HG02798 (cell line): ENCODE results near the gene RTF1.
"Not testable (repeated sequence)": the region's sequence is repeated elsewhere in the genome, so short reads cannot be mapped to it uniquely, and the experiment has no call there.

ENCODE experiments used
- ATAC-seq: cut with Tn5 transposase; IDR thresholded peaks from one replicate; pipeline ENCODE4 v1.9.1; 2021; ENCODE audit warnings: mild to moderate bottlenecking; ENCODE audit not compliant: unreplicated experiment, poor library complexity

The RTF1 gene

DNA sequence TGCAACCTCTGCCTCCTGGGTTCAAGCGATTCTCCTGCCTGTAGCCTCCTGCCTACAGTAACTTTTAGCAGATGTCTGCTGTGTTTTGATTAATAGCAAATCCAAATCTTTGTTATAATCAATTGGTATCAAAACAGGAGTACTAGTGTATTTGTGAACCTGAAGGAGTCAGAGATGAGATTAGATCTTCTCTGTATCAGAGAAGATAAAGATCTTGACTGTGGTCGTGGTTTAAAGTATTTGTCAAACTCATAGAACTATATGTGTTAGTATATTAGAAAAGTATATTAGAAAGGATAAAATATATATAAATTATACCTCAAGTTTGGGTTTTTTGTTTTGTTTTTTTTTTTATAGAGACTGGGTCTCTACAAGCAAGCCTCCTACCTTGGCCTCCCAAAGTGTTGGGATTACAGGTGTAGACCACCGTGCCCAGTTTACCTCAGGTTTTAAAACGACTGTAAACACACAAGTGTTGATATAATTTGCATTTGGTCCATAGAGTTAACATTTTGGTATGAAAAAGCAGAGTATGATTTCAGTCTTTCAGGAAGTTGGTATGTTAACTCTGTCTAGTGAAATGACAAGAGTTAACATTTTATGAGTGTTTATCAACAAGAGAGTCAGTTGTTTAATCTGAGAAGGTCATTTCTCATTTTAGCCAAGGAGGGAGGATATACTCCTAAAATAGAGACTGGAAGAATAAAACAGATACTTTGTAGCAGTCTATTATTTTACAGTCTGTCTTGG, 18.3 kb downstream of the RTF1 start:
- no peak for ATAC-seq

DNA sequence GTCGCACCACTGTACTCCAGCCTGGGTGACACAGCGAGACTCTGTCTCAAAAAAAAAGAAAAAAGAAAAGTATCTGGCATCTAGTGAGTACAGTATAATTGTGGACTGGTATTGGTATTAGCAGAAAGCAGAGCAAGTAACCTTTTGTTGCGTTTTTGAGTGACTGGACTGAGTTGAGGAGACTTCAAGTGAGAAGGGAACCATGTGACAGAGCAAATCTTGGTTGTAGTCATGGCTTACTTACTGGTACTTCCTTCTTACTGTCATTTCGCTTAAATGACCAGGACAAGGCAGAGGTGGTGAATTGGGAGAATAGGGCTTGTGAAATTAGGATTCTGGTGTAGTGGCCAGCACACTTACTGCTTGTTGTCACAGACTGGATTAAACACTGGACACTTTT, 20.6 kb downstream of the RTF1 start:
- no peak for ATAC-seq

DNA sequence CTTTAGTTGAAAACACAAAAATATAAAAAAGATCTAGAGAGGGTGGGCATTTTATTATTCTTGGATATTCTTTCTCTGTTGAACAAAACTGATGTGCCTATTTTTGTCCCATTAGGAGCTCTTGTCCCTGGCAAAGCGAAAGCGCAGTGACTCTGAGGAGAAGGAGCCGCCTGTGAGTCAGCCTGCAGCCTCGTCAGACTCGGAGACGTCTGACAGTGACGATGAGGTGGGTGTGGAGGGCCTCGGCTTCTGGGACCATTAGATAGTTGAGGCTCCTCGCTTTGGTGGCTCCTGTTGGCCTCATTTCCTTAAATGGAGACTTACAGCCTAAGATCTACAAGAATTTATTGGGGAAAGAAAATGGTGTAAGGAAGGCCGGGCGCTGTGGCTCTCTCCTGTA, 21.3 kb downstream of the RTF1 start:
- ATAC-seq = no peak

DNA sequence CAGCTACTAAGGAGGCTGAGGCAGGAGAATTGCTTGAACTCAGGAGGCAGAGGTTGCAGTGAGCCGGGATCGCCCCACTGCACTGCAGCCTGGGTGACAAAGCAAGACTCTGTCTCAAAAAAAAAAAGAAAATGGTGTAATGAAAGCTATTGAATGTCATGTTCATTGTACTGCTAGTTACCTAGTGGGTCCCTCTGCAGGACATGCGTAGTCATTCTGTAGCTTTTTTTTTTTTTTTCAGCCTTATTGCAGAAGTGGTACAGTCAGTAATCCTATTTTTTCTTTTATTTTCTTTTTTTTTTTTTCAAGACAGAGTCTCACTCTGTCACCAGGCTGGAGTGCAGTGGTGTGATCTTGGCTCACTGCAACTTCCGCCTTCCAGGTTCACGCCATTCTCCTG, 21.9 kb downstream of the RTF1 start:
- ATAC-seq = not testable (repeated sequence)

DNA sequence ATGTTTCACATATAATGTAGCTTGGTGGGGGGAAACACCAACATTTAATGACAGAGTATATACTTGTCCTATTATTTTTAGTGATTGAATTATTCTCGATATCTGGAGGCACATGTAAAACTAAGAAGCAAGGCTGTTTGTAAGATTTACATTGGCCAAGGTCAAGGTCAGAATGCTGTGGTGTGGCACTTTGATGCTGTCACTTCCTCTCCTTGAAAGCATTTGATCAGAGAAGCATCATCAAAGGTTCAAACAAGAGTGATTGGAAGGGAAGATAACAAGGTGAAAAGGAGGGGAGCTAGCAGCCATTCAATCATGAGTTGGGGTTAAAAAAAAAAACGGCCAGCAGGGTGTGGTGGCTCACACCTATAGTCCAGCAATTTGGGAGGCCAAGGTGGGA, 26.4 kb downstream of the RTF1 start:
- no peak for ATAC-seq

DNA sequence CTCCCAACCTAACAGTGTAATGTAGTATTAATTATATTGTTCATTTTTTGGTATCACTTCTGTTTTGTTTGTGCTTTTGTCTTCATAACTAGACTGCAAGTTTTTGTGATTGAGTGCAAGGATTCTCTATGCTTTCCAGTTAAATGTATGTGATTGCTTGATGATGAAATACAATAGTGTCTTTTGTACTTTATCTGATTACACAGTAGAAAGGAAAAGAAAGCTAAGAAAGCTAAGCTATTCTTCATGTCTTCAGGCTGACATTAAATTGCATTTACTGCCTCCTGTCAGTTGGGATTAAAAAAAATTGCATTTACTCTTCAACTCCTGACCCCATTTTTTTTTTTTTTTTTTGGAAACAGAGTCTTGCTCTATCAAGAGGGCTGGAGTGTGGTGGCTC, 28.5 kb downstream of the RTF1 start:
- ATAC-seq = no peak

DNA sequence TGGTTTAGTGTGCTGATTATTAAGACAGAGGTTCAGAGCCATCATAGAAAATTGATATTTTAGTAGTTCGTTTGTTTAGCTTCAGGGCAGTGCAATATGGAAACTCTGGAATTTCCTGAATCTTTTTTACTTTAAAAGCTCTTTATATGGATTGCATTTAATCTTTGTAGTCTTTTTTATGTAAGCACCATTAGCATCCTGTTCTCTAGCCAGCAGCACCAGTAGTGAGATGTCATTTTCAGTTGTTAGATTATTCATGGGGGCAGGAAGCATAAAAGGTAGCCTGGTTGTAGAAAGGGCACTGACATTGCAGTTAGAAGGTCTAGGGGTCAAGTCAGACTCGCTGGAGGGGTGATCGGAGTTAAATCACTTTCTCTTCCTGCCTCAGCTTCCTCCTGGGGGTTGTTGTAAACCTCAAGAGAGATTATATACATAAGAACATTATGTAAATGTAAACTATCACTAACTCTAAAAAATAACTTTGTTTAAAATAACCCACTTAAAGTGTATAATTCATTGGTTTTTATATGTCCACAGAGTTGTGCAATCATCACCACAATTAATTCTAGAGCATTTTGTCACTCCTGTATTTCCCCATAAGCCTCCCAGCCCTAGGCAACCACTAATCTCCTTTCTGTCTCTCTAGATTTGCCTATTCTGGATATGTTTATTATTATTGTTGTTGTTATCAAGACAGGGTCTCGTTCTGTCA, 45.3 kb downstream of the RTF1 start:
- no peak for ATAC-seq

DNA sequence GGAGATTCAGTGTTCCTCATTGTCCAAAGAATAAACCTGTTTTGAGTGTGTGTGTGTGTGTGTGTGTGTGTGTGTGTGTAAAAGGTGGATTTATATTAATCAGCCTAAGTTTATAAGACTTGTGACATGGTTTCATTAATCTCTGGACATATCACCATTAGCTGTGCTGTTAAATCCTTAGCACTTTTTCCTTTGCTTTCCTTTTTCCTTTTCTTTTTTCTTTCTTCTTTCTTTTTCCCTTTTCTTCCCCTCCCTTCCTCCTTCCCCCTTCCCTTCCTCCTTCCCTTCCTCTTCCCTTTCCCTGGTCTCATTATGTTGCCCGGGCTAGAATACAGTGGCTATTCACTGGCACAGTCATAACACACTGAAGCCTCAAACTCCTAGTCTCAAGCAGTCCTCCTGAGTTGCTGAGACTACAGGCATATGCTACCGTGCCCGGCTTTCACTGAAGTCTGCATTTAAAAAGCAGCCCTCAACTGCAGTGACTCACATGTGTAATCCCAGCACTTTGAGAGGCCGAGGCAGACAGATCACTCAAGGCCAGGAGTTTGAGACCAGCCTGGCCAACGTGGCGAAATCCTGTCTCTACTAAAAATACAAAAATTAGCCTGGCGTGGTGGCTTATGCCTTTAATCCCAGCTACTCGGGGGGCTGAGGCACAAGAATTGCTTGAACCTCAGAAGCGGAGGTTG, 48.1 kb downstream of the RTF1 start:
- ATAC-seq = no peak

DNA sequence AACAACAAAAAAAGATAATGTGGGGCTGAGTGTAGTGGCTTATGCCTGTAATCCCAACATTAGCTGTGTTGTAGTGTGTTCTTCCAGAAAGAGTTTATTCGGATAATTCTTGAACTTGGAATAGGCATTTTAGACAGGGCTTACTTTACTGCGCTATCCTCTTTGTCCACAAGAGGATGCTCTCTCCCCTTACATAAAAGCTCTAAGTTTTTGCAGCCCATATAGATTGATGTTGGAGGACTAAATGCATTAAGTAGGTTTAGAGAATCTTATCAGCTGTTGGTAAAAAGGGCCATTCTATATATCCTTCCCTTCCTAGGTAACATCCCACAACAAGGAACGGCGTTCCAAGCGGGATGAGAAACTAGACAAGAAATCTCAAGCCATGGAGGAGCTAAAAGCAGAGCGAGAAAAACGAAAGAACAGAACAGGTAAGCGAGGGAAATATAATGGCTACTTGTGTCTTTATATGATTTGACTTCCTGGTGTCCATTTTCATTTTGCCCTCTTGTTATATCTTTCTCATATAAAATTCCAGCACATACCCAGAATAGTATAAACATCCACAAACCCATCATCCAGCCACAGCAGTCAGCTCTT, 49.0 kb downstream of the RTF1 start:
- no peak for ATAC-seq

DNA sequence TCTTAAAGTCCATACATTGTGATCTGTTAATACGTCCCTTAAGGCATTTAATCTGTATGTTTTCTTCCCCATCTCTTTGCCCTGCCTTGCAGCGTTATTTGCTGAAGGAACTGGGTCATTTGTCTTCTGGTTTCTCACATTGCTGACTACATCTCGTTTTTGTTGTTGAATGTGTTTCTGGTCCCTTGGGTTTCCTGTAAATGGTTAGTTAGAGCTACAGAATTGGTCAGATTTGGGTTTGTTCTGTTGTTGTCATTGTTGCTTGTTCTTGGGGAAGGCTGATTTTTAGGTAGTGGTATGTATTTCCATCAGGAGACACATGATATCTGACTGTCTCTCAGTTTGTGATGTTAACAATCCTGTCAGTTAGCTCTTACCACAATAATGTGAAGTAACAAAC, 49.8 kb downstream of the RTF1 start:
- no peak for ATAC-seq

DNA sequence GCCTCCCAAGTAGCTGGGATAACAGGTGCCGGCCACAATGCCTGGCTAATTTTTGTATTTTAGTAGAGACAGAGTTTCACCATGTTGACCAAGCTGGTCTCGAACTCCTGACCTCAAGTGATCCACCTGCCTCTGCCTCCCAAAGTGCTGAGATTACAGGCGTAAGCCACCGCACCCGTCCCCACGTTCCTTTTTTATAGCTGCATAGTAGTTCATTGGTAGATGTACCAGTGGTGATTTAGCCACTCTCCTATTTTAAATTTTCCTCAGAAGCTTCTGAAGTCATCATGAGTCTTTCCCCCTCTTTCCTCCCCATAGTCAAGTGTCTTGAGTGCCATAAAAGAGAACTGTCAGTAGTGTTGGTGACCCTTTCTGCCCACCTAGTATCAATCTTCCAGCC, 52.7 kb downstream of the RTF1 start:
- ATAC-seq = not testable (repeated sequence)

DNA sequence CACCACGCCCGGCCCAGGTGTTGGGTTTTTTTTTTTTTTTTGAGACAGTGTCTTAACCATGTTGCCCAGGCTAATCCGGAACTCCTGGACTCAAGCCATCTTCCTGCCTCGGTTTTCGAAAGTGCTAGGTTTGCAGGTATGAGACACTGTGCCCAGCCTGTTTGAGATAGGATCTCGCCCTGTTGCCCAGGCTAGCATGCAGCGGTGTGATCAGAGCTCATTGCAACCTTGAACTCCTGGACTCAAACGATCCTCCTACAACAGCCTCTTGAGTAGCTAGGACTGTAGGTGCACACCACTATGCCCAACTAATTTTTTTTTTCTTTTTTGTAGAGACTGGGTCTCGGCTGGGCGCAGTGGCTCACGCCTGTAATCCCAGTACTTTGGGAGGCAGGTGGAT, 56.5 kb downstream of the RTF1 start:
- no peak for ATAC-seq

DNA sequence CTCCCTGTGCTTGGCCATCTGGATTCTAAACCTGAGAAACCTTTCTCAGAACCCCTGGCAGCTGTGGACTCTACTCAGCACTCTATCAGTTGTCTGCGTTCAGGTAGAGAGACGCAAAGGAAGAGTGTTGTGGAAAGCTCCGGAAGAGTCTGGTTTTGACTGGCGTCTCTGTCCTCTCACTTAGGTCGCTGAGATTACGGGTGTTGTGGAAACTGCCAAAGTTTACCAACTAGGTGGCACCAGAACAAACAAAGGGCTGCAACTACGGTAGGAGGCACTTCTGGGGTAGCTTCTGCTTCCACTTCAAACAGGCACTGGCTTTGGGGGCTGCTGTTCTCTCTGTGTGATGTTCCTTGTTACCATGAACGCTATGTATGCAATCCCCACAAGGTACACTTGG, 57.5 kb downstream of the RTF1 start:
- ATAC-seq = no peak

DNA sequence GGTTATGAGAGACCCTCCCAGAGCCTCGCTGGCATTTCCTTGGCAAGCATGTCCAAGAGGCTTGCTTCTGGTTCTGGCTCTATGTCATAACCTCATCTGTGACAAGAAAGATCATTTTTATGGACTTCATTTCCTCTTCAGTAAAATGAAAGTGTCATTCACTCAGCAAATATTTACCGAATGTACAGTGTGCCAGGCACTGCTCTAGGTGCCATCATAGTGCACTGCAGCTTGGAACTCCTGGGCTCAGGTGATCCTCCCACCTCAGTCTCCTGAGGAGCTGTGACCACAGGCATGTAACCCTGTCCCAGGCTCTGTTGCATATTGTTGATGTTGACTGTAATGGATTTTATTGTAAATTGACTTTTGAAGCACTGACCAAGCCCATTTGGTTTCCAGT, 58.0 kb downstream of the RTF1 start:
- ATAC-seq = no peak

DNA sequence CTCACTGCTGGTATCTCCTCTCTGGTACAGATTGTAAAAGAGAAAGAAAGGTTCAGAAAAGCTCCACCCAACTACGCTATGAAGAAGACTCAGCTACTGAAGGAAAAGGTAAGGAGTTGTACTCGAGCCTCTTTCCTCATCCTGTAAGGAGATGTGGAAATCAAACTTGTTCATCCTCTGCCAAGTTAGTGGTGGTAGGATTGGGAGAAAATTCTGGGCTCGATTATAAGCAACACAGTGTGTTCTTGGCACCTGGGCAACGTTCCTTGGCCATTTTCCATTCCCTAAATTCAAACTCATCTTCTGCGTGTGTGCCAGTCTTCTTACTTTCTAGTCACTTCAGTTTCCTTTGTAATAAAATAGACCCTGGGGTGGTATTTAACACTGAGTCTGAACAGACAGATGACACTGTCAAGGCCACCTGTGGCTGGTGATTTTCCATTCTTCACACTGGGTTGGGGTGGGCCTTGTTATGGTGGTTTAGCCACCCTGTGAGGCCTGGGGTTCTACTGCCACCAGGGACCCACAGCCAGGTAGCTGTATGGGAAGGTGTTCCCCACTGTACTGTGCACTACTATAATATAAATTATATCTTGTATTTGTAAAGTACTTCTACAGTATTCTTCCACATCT, 59.6 kb downstream of the RTF1 start:
- ATAC-seq = no peak

DNA sequence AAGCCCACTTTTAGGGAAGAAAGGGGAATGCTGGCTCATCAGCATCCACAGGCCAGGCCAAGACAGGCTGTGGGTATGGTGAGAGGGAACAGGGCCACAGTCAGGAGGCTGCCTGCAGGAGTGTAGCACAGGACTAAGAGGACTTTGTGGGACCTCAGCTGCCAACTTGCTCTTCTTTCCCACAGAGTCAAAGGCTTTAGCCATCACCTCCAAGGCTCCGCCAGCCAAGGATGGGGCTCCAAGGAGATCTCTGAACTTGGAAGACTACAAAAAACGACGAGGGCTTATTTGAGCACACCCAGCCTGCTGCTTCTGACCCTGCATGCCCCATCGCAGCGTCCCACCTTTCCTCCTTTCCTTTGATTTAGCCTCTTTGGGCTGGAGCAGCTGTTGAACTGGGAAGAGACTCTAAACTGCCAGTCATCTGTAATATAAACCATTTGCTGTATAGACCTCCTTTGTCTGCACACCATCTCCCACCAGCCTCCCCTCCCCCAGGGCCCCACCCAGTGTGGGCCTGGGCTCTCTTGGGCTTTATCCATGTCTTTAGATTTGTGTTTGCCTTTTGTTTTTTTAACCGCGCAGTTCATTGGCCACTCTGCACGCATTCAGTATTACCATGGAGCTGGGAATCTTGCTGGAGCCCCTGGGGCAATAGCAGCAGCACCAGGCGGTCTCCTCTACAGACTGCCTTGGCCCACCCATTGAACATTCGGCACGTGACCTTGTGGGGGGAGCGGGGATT, 63.7 kb downstream of the RTF1 start:
- ATAC-seq = no peak

DNA sequence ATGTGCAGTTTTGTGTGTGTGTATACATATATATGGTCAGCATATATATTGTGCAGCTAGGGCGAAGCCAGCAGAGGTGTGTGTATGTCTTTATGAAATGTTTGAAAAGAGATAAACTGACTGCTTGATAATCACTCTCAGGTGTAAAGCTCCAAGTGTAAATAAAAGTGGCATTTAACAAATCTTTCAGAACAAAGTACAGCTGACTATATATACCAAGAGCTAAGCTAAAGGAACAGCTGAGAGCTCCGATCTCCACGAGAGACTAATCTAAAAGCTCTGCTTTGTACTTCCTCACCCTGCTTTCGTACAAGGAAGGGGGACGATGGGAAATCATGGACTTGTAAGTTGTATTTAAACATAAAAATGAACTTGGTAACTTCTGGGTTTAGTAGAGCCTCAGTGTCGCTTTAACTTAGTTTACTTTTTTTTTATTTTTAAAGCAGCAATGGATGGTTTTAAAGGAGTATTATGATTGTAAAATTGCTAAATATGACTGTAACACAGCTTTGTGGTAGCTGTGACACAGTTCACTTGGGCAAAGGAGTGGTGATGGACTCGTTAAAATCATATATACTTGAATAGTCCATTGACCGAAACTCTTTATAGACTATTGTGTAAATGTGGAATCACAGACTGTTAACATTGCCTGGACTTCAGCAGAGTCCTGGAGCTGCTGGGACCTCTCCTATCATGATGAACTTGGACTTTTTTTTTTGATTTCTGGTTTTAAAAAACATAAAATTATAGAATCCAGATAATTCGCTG, 65.4 kb downstream of the RTF1 start:
- ATAC-seq = no peak

DNA sequence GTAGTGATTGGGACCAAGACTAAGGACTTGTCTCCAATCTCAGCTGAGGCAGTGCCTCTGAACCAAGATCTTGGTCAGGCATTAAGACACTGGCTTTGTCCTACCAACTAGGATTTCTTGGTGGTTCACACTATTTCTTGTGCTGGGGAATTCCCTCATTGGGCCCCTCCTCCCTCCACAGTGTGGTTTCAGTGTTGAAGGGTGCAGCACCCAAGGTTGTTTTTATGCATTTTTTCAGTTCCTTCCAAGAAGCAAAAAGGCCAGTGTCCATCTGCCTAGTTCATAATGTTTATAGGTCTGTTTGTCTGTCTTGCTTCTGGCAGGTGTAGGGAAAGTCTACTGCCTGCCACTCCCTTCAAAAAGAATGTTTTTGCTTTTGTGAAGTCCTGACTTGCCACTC, 66.2 kb downstream of the RTF1 start:
- peak; percentile 80 for ATAC-seq

DNA sequence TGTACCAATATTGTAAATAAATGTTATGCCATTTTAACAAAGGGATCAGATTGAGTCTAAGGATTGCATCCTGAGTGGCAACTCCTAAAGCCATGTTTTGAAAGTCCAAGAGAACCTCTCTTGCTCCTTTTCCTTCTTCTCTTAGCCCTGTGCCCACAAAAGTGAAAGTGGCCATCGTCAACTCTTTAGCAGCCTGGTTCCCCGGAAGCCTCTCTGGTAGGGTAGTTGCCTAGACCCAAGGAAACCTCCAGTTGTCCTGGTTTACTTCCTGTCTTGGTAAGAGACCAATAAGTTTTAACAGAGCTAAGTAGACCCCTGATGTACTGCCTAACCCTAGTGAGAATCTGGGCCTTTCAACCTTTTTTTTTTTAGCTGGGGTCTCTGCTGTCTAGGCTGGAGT, 66.6 kb downstream of the RTF1 start:
- ATAC-seq = no peak
